PFSK-1 (cell line): ENCODE measurements around the gene WNK3.

Experiments
- REST ChIP-seq, 2 experiments: IDR thresholded peaks; 2 replicates each; pipeline versions ENCODE4 v1.6.1 to v1.8.0; 2011 to 2012; ENCODE audit warnings: low read depth in 2 of 2, low read length in 2 of 2, control low read depth in 1 of 2, inconsistent platforms in 1 of 2, mild to moderate bottlenecking in 1 of 2, moderate library complexity in 1 of 2; ENCODE audit not compliant: insufficient read depth in 1 of 2
- SIN3A ChIP-seq: IDR thresholded peaks from 2 replicates; pipeline ENCODE4 v1.6.1; 2012; ENCODE audit warnings: mild to moderate bottlenecking, low read length, moderate library complexity, borderline replicate concordance; ENCODE audit not compliant: insufficient read depth

- TF ChIP-seq REST (IDR thresholded peaks at IDR 0.05; ENCODE audit: insufficient read depth in 1 of 2, low read depth in 2 of 2, low read length in 2 of 2) (no peak), SIN3A (no peak)
Measured at GRCh38 chrX:54407266-54407665, 49.4 kb upstream of the WNK3 start.
